GM19467 (cell line): ENCODE data around the gene GRPEL1.
"Not testable (repeated sequence)": the region's sequence is repeated elsewhere in the genome, so short reads cannot be mapped to it uniquely, and the experiment has no call there.

ENCODE experiments used
- ATAC-seq: cut with Tn5 transposase; IDR thresholded peaks from one replicate; pipeline ENCODE4 v1.9.1; 2021; ENCODE audit warnings: mild to moderate bottlenecking, moderate library complexity; ENCODE audit not compliant: unreplicated experiment

GRPEL1 gene

DNA sequence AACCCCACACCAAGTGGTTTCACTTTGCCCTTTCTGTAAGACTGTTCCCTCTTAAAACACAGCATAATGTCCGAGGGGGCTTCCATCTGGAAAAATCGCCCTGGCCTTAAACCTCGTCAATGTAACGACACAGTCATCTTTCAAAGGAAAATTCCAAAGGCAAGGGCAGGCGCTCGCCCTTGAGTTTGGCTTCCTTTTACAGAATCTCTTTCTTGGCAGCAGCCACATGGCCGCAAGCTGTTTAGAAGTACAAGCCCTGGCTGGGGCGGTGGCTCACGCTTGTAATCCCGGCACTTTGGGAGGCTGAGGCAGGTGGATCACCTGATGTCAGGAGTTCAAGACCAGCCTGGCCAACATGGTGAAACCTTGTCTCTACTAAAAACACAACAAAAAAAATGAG, 27.1 kb upstream of the GRPEL1 start:
- no peak for ATAC-seq

DNA sequence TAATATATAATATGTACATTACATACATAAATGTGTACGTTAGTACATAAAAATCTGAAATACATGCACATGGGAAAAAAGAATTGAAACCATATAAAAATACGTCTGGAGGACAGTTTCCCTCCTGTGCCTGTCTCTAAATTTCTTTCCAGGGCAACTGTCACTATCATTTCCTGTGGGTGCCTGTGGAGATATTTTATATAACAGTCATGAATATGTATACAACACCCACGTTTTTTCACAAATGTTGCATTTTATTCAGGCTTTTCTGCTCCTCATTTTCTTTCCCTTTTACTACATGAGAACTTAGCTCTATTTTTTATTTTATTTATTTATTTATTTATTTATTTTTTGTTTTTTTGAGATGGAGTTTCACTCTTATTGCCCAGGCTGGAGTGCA, 24.2 kb upstream of the GRPEL1 start:
- no peak for ATAC-seq

DNA sequence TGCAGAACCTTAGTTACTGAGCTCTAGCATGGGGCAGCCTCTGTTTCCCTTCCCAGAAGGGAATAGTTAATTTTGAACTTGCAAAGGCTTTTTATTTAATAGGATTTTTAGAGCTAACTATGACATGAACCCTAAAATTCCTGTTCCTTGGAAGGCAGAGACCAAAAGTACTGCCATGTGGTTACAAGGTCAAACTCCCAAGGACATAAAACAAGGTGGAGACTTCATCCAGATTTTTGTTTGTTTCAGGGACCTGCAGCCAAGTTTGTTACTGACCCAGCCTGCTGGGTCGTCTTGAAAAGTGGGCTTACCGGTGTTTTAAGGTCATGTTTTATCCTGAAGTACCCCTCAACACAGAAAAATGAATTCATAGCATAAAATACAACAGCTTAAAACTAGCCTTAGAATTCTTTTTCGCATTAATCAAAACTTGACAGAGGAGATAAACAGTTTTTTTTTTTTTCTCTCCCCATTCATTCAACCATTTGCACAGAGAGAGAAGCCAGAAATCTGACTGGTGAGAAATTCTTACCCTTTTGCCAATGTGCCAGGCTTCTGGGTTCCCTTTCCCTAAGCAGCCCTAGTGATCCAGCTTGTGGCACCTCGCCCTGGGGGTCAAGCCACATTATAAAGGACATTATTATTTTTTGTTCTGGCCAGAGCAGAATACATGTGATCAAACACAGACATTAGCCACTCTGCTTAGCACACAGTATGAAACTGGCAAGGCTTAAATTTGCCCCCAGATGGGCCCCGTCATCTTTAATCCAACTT, 21.5 kb upstream of the GRPEL1 start:
- ATAC-seq: no peak

DNA sequence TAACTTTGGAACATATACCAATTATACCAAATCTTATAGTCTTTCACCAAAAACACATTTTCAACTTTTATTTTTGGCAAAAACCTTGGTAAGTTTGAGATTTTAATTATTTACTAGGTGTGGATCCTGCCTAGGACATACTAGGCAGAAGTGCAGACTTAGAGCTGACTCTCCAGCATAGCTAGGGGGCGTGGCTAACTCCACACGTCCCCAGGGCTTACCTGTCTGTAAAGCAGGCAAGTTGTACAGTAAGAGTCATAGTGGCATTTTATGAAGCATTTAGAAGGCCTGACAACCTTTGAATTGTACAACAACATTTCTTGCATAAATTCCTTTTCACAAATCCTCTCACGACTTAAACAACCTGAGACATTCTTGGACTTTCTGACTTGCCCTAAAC, 19.2 kb upstream of the GRPEL1 start:
- no peak for ATAC-seq

DNA sequence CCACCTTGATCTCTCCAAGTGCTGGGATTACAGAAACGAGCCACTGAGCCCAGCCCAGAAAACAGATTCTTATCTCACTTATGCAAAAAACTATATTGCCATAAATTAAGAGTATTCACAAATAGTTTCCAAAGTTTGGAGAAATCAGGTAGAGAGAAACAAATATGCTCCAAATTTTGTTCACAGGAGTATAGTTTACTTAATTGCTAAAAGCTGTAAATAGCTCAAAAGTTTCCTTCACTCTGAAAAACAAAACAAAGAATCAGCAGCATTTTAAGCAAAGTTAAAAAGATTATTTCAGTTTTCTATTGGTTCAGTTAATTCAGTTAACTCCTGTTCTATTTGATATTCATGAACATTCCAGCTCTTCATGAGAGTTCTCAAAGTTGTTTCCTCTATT, 18.5 kb upstream of the GRPEL1 start:
- no peak for ATAC-seq

DNA sequence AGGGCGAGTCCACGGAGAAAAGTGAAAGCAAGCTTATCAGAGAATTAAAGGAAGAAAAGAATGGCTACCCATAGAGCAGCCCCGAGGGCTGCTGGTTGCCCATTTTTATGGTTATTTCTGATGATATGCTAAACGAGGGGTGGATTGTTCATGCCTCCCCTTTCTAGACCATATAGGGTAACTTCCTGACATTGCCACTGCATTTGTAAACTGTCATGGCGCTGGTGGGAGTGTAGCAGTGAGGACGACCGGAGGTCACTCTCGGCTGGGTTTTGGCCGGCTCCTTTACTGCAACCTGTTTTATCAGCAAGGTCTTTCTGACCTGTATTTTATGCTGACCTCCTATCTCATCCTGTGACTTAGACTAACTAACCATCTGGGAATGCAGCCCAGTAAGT, 16.7 kb upstream of the GRPEL1 start:
- ATAC-seq: not testable (repeated sequence)

DNA sequence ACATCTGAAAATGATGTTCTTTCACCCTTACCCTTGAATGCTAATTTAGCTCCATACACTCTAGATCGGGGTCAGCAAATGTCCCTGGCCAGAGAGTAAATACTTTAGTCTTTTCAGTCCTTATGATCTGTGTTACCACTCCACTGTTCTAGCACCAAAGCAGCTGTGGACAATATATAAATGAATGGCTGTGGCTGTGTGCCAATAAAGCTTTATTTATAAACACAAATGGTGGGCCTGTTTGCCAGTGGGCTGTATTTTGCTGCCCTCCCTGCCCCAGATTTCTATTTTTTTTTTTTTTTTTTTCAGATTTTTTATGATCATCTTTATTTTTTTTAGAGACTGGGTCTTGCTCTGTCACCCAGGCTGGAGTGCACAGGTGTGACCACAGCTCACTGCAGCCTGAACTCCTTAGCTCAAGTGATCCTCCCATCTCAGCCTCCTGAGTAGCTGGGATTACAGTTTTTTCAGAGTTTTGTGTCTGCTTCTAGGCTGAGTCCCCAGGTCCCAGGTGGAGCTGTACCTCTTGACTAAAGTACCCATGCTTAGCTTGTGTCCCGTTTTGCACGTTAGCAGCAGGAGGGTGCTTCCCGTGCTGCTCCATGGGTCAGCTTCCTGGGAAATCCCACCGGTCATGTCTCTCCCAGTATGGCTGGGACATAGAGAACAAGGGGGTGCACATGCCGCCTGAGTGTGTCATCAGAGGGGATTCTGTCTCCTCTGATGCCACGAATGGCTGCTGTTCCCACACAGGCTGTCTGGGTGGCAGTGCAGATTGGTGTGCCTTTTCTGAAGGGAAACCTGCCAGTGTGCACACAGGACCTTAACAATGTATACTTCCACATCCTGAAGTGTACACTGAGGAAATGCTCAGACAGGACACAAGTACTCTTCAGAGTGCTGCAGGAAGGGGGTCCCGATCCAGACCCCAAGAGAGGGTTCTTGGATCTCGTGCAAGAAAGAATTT, 16.0 kb upstream of the GRPEL1 start:
- ATAC-seq: no peak

DNA sequence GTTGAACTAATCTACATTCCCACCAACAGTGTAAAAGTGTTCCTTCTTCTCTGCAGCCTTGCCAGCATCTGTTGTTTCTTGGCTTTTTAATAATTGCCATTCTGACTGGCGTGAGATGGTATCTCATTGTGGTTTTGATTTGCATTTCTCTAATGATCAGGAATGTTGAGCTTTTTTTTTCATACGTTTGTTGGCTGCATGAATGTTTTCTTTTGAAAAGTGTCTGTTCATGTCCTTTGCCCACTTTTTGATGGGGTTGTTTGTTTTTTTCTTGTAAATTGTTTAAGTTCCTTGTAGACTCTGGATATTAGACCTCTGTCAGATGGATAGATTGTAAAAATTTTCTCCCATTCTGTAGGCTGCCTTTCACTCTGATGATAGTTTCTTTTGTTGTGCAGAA, 12.0 kb upstream of the GRPEL1 start:
- not testable (repeated sequence) for ATAC-seq

DNA sequence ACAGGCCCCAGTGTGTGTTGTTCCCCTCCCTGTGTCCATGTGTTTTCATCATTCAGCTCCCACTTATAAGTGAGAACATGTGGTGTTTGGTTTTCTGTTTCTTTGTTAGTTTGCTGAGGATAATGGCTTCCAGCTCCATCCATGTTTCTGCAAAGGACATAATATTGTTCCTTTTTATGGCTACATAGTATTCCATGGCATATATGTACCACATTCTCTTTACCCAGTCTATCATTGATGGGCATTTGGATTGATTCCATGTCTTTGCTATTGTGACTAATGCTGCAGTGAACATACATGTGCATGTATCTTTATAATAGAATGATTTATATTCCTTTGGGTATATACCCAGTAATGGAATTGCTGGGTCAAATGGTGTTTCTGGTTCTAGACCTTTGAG, 11.6 kb upstream of the GRPEL1 start:
- ATAC-seq: not testable (repeated sequence)

DNA sequence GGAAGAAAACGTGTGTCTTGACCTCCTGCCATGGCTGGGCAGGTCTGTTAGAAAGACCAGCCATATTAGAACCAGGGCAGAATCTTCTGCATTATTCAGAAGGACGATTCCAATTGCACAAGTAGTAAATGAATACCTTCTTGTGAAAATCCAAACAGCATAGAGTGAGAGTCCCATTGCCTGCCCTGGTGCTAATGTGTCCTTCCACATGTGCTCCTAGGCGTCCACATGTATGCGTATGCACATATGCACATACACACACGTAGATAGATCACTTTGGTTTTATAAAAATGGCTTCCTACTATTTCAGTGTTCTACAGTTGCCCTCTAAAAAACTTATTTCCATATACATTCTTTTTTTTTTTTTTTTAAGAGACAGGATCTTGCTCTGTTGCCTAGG, 10.2 kb upstream of the GRPEL1 start:
- no peak for ATAC-seq

DNA sequence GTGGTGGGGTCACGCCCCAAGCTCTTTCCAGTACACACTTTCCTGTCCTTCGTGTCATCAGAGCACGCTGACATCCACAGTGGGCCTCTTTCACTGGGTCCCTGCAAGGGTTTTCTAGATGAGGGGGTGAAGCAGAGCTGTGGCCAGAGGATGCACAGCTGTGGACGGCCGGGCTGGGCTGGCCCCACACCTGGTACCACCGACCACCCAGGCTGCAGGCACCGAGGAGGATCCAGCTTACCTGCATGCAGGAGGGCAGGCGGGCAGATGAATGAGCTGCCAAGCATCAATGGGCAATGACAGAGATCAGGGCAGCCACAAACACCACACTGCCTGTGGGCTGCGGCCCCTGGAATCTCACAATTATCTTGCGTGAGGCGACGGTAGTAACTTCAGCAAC, 9.5 kb upstream of the GRPEL1 start:
- no peak for ATAC-seq

DNA sequence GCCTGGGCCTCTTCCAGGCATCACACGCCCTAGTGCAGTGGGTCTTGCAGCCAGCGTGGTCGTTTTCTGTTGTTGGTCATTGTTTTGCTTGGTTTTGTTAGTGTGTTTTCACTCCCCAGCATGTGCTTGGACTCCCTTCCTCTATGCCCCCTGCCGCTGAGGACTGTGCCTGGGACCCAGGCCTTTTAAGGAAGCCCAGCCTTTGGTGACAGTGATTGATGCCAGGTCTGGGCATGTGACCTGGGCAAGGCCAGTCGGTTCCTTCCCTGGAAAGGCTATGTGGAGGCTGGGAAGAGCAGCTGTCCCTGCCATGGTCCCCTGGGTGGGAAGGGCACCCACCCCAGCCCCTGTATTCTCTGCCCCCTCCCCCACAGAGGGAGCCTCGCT, 8.8 kb upstream of the GRPEL1 start:
- no peak for ATAC-seq

DNA sequence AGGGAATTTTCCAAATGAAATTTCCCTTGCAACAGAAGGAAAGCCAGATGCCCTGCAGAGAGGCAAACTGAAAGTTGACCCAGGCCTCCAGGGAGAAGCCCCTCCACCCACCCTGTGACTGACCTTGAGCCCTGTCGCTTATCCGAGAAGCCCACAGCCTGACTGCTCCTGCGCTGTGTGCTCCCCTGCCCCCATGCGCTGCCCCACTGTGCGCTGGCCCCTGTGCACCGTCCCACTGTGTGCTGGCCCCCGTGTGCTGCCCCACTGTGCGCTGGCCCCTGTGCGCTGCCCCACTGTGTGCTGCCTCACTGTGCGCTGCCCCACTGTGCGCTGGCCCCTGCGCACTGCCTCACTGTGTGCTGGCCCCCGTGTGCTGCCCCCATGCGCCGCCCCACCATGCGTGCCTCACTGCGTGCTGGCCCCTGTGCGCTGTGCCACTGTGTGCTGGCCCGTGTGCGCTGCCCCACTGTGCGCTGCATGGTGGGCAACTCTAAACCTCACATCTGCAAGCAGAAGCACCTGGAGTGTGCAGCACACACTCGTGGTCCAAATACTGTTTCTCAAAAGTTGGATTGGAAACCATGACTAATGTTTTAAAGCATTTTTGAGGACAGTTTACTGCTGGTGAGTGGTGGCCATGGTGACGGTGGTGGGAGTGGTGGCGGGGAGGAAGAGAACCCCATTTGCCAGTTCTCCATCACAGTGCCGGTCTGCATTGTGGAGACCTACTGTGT, 8.3 kb upstream of the GRPEL1 start:
- ATAC-seq: no peak

DNA sequence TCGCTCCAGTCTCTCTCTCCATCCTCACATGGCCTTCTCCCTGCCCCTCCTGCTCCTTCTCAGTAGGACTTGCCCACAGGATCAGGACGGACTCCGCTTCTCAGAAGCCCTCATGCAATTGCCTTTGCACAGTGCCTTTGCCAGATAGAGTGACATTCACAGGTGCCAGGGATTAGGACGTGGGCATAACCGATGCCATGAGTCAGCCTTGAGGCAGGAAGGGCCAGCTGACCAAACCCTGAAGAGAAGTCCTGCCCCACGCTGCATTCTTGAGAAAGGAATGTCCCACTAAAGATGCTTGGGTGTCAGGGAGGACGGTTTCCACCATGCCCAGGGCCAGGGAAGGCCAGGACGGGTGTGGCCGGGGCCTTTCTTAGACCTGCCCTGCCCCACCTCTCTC, 6.6 kb upstream of the GRPEL1 start:
- ATAC-seq: no peak

DNA sequence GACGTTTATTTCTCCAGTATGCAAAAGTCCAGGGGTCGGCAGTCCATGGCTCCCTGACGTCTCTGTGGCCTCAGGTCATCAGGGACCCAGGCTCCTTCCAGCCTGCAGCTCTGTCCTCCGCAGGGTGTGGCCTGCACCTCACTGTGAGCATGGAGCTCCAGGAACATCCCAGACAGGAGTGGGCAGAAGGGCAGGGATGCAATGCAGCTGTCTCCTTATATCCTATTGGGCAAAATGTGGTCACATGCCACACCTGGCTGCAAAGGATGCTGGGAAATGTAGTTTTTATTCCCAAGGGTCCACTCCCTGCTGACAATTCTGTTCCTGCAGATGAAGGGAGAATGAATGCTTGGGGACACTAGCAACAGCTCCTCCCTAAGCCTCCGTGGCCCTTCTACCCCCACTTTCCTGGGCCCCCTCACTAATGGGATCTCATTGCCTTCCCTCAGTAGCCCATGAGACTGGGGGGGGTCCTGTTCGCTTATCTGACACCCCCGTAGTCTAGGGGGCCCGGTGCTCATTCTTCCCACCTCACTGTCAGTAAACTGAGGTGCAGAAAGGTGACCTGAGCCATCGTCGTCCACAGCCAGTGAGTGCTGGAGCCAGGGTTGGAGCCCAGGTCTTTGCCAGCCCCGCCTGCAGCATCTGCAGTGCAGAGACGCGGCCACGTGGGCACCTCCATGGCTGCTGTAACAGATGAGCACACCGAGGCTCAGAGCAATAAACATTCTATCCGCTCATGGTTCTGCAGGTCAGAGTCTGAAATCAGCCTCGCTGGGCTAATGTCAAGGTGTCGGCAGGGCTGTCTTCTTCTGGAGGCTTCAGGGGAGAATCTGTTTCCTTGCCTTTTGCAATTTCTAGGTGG, 5.9 kb upstream of the GRPEL1 start:
- no peak for ATAC-seq

DNA sequence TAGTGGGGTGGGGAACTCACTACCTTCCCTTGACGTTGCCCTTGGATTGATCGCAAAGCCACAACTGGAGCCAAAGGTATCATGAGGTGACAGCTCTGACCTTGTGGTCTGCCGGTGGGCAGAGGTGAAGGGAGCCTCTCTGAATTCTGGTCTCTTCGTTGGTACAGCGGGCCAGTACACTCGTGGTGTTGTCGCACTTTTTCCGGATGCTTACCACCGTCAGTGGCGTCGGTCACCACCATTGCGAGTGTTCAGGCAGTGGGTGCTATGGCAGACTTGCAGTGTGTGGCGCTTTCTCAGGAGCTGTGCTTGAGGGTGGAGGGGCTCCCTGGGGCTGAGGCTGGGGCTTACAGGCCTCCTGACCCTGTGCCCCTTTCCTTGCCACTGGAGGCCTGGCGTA, 5.2 kb upstream of the GRPEL1 start:
- no peak for ATAC-seq

DNA sequence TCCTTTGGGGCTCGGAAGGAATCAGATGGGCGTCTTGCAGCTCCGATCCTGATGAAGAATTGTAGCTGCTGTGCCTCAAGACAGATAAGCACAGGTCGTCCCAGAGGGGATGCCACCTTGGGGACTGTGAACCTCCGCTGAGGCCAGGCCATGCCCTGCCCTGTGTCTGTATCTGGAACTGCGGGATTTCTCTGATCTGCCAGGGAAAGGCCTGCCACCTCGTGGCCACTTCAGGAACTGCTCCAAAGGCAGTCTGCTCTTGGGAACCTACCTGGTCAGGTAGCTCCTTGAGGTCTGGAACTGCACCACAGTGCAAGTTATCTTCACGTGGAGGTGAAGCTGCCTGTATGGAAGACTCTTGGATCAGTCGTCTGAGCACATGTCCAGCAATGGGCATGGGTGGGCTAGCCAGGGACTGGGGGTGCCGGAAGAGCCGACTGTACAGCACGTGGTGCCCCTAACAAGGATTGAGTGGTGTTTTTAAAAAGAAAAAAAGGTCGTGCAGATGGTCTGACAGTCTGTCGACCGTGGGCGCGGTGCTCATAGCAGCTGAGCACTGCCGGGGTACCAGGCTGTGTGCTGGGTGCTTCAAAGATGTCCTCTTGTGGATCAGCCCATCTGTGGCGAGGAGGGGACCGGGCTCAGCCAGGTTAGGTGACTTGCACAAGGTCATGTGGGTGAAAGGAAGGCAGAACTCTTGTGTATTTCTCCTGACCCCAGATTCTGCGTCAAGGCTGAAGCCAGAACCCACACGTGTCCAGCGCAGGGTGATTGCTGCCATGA, 3.1 kb upstream of the GRPEL1 start:
- peak; percentile 25 for ATAC-seq

DNA sequence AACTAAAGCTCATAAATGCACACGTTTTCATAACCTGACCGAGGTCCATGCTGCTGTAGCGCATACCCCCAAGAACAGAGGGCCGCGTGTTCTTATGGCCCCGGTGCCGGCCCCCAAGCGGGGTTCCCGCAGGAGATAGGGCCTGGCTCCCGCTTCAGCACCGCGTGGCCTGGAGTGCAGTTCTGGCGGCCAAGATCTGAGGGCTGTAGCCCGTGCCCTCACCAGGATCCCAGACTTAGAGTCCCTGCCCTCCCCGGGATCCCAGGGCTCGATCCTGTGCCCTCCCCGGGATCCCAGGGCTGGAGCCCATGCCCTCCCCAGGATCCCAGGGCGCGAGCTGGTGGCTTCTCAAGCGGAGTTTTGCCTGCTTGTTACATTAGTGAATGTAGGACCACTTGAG, 1.0 kb upstream of the GRPEL1 start:
- no peak for ATAC-seq

DNA sequence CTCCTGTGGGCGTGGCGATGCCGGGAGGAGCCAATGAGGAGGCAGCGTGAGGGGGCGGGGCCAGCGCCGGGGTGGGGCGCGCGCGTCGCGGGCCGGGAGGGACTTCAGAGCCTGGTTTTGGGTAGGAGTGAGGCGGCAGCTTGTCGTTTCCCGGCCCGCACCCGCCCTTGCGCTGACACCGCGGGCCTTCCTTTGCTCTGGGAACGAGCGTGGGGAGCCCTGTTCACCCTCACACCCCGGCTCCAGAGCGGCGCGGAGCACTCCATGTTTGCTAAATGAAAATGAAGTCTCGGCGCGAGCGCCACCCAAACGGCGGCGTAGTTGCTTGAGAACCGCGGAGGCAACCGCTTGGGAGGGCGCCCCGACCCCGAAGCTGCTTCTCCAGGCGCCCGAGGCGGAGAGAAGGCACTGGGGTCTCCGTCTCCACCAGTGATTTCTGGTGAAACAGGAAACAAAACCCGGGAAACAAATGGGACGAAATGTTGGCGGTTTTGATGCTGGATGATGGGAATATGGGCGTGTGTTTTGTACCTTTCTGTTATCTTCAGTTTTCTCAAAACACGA, 497 bp upstream of the GRPEL1 start:
- peak; percentile 9 for ATAC-seq

DNA sequence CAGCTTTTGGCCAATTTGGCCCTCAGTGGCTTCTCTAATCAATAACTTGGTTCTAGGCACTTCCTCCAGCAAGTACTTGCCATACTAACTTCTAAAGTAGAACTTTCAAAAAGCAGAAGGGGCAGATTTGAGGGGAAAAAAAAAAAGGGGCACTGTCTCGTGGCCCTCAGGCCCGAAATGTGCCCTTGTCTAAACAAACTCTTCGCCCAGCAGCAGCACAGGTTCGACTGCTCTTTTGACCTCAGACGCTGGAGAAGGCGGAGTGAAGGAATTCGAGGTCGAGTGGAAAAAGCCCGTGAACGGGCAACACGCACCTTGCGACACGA, 775 bp downstream of the GRPEL1 start:
- ATAC-seq: no peak
